Prostate gland (tissue), 2 donors: ENCODE results near the gene IRX2.

Experiments used
- CTCF ChIP-seq, 4 experiments: fragments of 200-600 bp in 2 of 4; fragments of 450-650 bp in 2 of 4; sonication (generic) in 2 of 4; IDR thresholded peaks; 1 replicate in 3 of 4; 2 replicates in 1 of 4; pipeline ENCODE4 v1.5.1; 2016 to 2019; ENCODE audit warnings: antibody characterized with exemption in 4 of 4, mild to moderate bottlenecking in 2 of 4, moderate library complexity in 2 of 4
- POLR2AphosphoS5 ChIP-seq: sonication (generic); formaldehyde crosslinking; IDR thresholded peaks from one replicate; pipeline ENCODE4 v1.6.1; 2017; ENCODE audit warnings: antibody characterized with exemption

DNA sequence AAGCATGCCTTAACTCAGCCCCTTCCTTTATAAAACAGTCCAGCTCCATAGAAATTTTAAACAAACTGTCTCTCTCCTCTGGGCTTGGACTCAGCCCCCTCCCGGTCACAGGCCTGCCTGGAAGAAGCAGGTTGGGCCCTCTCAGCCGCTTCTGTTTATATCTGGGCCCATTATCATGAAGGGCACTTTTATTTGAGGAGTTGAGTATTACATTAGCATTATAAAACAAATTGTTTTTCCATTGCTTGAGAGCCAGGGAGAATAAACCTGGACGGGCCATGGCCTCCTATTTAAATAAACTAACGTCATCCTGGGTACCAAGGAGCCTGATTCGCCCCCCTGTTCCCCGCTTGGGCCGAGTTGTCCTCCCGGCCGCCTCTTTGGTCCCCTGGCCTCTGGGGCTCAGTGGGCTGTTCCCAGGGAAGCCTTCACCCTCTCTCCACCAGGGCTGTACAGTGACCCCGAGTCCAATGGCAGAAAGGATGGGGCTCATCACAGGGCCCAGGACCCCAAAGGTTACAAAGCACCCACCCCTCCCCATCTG lies 13.2 kb downstream of the IRX2 start:
- TF ChIP-seq CTCF (IDR thresholded peaks at IDR 0.05) (no peak), POLR2AphosphoS5 (no peak)
